ENCODE data around the gene FRAT1.

FRAT1 gene

DNA sequence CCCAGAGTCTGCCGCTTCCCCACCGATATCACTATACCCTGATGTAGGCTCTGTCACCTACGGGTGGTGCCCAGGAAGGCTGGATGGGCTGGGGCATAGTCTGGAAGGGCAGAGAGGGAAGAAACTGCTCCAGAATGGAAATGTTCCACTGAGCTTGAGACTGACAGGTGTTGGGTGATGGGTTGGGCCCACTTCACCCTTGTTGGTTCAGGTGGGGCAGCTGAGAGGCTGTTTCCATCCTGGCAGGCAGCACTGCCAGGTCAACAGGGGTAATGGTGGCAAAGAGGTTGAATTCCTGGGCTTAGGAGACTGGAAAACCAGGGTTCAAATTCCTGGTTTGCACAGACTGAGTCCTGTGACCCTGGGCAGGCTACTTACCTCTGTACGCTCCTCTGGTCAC, 44.0 kb downstream of the FRAT1 start:
- in situ Hi-C loops (cut with MboI; ENCODE audit: low sequenced_read_pairs), result no loop called here

DNA sequence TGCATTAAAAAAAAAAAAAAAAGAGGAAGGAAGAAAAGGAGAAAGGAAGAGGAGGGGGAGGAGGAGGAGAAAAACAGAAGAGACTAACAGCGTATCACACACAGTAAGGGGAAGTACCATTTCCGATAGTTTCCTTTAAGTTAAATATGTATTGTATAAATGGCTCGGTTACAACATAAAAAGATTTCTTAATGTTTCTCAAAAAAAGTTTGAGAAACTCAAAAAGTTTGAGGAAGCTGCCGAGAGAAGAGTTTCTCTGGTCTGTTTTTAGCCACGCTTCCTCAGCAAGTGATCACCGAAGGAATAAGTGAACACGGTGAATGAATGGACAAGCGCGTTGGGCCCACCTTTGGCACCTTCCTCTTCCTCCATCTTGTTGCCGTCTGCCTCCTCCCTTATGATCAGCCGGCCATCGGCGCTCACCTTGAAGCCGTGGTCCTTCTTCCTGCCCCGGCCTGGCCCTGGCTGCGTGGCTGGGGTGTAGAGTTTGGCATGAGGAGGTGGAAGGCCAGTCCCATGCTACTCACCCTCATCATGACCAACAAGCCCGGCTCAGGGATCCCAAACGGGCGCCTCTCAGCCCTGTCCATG, 46.8 kb downstream of the FRAT1 start:
- in situ Hi-C loops (cut with MboI; ENCODE audit: low sequenced_read_pairs), result no loop called here

DNA sequence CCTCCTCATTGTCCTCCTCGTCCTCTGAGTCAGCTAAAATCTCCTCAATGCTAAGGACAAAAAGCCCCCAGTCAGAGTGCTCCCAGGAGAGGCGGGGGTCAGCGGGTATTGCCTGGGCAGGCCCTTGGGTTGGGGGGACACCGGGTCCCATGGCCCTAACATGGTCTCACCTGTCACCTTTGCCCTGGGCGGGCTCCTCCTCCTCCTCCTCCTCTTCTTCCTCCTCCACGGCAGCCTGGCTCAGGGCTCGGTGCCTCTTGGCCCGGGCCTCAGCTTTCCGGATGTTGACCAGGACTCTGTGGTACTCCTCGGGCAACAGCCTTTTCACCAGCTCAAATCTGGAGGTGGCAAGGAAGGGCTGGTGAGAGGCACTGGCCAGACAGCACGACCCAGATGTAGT, 47.5 kb downstream of the FRAT1 start:
- in situ Hi-C loops (cut with MboI; ENCODE audit: low sequenced_read_pairs), result no loop called here

DNA sequence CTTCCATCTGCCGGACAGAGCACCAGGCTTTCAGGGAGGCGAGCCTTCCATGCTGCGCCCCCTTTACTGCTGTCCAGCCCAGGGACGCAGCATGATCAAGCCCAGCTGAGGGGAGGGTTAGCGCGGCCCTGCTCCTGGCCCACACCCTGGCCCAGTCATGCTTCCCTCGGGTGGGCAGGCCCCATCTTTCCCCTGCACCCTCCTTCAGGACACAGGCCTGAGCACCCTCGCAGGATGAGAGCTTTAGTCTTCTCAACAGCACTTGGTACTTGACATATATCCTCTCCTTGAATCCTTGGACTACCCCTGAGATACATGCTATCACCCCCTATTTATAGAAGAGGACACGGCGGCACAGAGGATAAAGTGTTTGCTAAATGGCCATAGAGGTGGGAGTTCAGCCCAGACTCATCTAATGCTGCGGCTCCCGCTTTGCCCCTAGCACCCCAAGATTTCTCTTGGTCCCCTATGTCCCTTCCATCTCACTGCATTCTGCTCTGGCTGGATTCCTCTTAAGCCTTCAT, 48.1 kb downstream of the FRAT1 start:
- in situ Hi-C loops (cut with MboI; ENCODE audit: low sequenced_read_pairs), result no loop called here
